ENCODE results near the gene DUSP28. TPM values are rescaled to one million over a fixed set of nuclear protein-coding genes. Genes with fewer than 3 reads are reported as not detected.
A peak's percentile ranks its signal among the peaks of the same experiment; 100 is the strongest.

DUSP28 gene
- total and polyA plus RNA-seq, 2 of the 13 experiments (the other 11 are each of a cell fraction or from before 2014, with no cell fraction given): 5.2 to 8.6 TPM

DNA sequence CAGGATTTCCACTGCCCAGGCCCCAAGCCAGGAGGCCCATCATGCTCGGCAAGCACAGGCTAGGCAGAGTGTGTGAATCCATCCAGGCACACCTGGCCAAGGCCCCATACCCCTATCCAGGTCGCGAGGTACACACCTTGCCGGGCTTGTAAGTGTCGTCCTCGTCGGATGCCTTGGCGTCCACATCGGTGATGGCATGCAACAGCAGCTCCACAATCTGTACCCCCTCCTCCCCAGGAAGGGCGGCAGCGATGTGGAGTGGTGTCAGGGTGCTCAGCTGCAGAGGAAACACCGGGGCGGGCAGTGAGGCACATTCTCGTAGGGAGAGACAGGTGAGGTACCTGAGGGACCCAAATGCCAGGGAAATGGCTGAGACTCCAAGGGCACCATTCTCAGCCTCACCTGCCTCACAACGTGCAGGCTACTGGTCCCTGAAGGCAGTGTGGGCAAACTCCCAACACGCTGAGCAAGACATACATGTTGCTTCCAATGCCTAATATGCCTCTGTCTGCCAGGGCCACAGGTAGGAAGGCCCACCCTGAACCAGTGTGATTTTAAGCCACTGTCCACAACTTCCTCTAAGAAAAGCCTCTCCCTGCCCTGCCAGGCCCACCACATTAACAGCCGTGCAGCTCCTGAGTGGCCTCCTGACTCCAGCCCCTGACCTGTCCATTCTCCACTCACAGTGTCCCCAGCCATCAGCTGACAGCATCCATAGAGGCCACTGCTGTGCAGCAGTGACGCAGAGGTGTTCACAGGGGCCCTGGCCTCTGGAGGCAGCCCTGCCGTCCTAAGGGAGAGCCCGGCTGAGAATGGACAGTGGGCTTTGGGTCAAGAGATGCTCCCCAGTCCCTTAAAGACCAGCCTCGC is 47.3 kb upstream of the DUSP28 start:
- ATAC-seq (no peak; the same call in 2 of the 3 replicates), DNase-seq (ENCODE audit: low spot score) (no peak), FAIRE-seq (no peak)
- in situ Hi-C loops (cut with HindIII; ENCODE audit: extremely low pct_ligation_motif_present, low pct_unique_long_range_greater_than_20kb) (no loop called here), intact Hi-C loops (cut with micrococcal nuclease; ENCODE audit: unreplicated experiment) (loop anchor here (10.0 kb wide), 1 partner anchor 132 kb away; no protein-coding TSS in a partner anchor)
- no TSS peak for BruUV-seq (replicated peaks)
- 96% methylated on average over 21 of the region's 21 CpGs for WGBS (ENCODE audit: low lambda C conversion rate)
- Histone ChIP-seq H2AFZ (ENCODE audit: low read length) (no peak overlapping the region), H3K27ac (ENCODE audit: extremely low read length, insufficient read depth, low read length) (no peak overlapping the region), H3K9me3 (ENCODE audit: low read length) (no peaks in the 10 kb centered on the region), H3K9ac (ENCODE audit: insufficient read depth, low read depth, low read length) (no peak overlapping the region), H3K4me3 (replicated peaks in 1 of 3; ENCODE audit: insufficient read depth in 1 of 3, low read depth in 2 of 3, low read length in 3 of 3) (no peak overlapping the region), H3K4me1 (ENCODE audit: insufficient read depth, low read length) (no peaks in the 10 kb centered on the region), H3K4me2 (ENCODE audit: low read depth, low read length) (no peak overlapping the region), H4K20me1 (ENCODE audit: insufficient read depth, low read length) (no peaks in the 10 kb centered on the region; the same call in 1 of the 2 replicates), H3K27me3 (ENCODE audit: control insufficient read depth in 1 of 2, insufficient read depth in 2 of 2, low read length in 2 of 2) (no peaks in the 10 kb centered on the region), H3K36me3 (replicated peaks in 1 of 2; ENCODE audit: control insufficient read depth in 1 of 2, insufficient read depth in 2 of 2, low read length in 2 of 2) (peaks cover 6 to 10% of the 10 kb centered on the region in 2 experiments; a peak in 3 of 5 replicates), H3K79me2 (ENCODE audit: insufficient read depth, low read length) (no peaks in the 10 kb centered on the region)
- ChIA-PET CTCF (ENCODE audit: low intra/inter-chr PET ratio, low total read pairs) (interaction anchor here (1.3 to 1.6 kb wide), 2 partner anchors 91 to 248 kb away, joined by 4 to 5 read pairs; no protein-coding TSS in a partner anchor), POLR2A (interaction anchor here (1.4 kb wide), 1 partner anchor 67 kb away, joined by 3 read pairs; no protein-coding TSS in a partner anchor)
- TF ChIP-seq HNRNPLL (IDR thresholded peaks at IDR 0.05; ENCODE audit: low read depth, low read length, poor library complexity, severe bottlenecking): peak; percentile 7
- 0 out of 2 replicates have a peak, but pooled peaks have one; percentile 44 for TF ChIP-seq MTA1 (CRISPR knock-in tag; IDR thresholded peaks at IDR 0.05; ENCODE audit: borderline replicate concordance)
- no peak for TF ChIP-seq TOE1 (CRISPR knock-in tag; IDR thresholded peaks at IDR 0.05)
- TF ChIP-seq HMGA1 (CRISPR knock-in tag; conservative IDR thresholded peaks at IDR 0.05): no peak
- TF ChIP-seq RAD51 (IDR thresholded peaks at IDR 0.05; ENCODE audit: borderline replicate concordance): no peak
